K562 (cell line): ENCODE measurements around the gene RNF223. TPM values are rescaled to one million over a fixed set of nuclear protein-coding genes. Genes with fewer than 3 reads are reported as not detected.

Source experiments
- DPF2 ChIP-seq: fragments of 450-650 bp; IDR thresholded peaks from 2 replicates; pipeline ENCODE4 v1.6.1; 2016
- EHMT2 ChIP-seq: fragments of 450-650 bp; IDR thresholded peaks from 2 replicates; pipeline ENCODE4 v1.6.1; 2018; ENCODE audit warnings: antibody characterized with exemption
- FOXP4 ChIP-seq: sonication (generic); formaldehyde crosslinking; IDR thresholded peaks from 2 replicates; pipeline ENCODE4 v1.8.0; 2022; ENCODE audit warnings: mild to moderate bottlenecking, missing genetic modification reagents, borderline replicate concordance
- GABPB2 ChIP-seq: fragments of 250-450 bp; sonication (Bioruptor Pico); conservative IDR thresholded peaks from 2 replicates; pipeline ENCODE4 v1.5.1; 2021; ENCODE audit warnings: mild to moderate bottlenecking
- HNRNPK ChIP-seq: fragments of 200-400 bp; formaldehyde crosslinking; IDR thresholded peaks from one replicate; pipeline ENCODE4 v1.6.1; 2018; ENCODE audit warnings: mild to moderate bottlenecking, low read depth, low read length; ENCODE audit not compliant: poor library complexity, severe bottlenecking
- HNRNPL ChIP-seq: fragments of 200-400 bp; formaldehyde crosslinking; IDR thresholded peaks from 2 replicates; pipeline ENCODE4 v1.6.1; 2017; ENCODE audit warnings: low read depth, mild to moderate bottlenecking, low read length
- MTA2 ChIP-seq: fragments of 450-650 bp; IDR thresholded peaks from 2 replicates; pipeline ENCODE4 v1.6.1; 2016; ENCODE audit warnings: low read depth
- NFIC ChIP-seq: fragments of 450-650 bp; IDR thresholded peaks from 2 replicates; pipeline ENCODE4 v1.6.1; 2017; ENCODE audit warnings: mild to moderate bottlenecking, inconsistent platforms
- NR2F6 ChIP-seq: fragments of 450-650 bp; formaldehyde crosslinking; IDR thresholded peaks from 2 replicates; pipeline ENCODE4 v1.4.0; 2020; ENCODE audit warnings: mild to moderate bottlenecking
- POLR2AphosphoS2 ChIP-seq: IDR thresholded peaks from 2 replicates; pipeline ENCODE4 v1.6.1; 2012; ENCODE audit warnings: low read length, improper control_type of control experiment
- SMAD2 ChIP-seq: fragments of 150-350 bp; IDR thresholded peaks from 2 replicates; pipeline ENCODE4 v1.6.1; 2014; ENCODE audit warnings: low read depth, mild to moderate bottlenecking, low read length
- SREBF1 ChIP-seq: fragments of 150-350 bp; IDR thresholded peaks from 2 replicates; pipeline ENCODE4 v1.6.1; 2014; ENCODE audit warnings: antibody characterized with exemption, low read depth, low read length, borderline replicate concordance
- STAT6 ChIP-seq: sonication (generic); formaldehyde crosslinking; IDR thresholded peaks from 2 replicates; pipeline ENCODE4 v1.8.1; 2023; ENCODE audit warnings: mild to moderate bottlenecking, missing genetic modification reagents
- TEAD4 ChIP-seq, 2 experiments: sonication (generic) in 1 of 2; formaldehyde crosslinking in 1 of 2; IDR thresholded peaks; 2 replicates each; pipeline versions ENCODE4 v1.6.1 to v1.8.0; 2012 to 2022; ENCODE audit warnings: borderline replicate concordance in 1 of 2, inconsistent platforms in 1 of 2, low read length in 1 of 2, mild to moderate bottlenecking in 1 of 2, missing genetic modification reagents in 1 of 2
- ZBTB9 ChIP-seq: fragments of 450-650 bp; formaldehyde crosslinking; IDR thresholded peaks from 2 replicates; pipeline ENCODE4 v1.4.0; 2020; ENCODE audit warnings: mild to moderate bottlenecking, moderate library complexity
- ZC3H11A ChIP-seq: IDR thresholded peaks from 2 replicates; pipeline ENCODE4 v1.6.1; 2012; ENCODE audit warnings: low read depth, low read length, improper control_type of control experiment
- ZNF143 ChIP-seq: sonication (generic); formaldehyde crosslinking; IDR thresholded peaks from 2 replicates; pipeline ENCODE4 v1.9.0; 2022; ENCODE audit warnings: mild to moderate bottlenecking, missing genetic modification reagents
- ZNF165 ChIP-seq: fragments of 250-450 bp; sonication (Bioruptor Pico); IDR thresholded peaks from 2 replicates; pipeline ENCODE4 v1.4.0; 2020; ENCODE audit warnings: borderline replicate concordance
- ZNF583 ChIP-seq: fragments of 250-450 bp; sonication (Bioruptor Pico); IDR thresholded peaks from 2 replicates; pipeline ENCODE4 v1.4.0; 2020
- ZNF740 ChIP-seq, 3 experiments: fragments of 200-800 bp in 1 of 3; sonication (Bioruptor generic) in 1 of 3; sonication (generic) in 1 of 3; formaldehyde crosslinking in 1 of 3; IDR thresholded peaks; 2 replicates each; pipeline versions ENCODE4 v1.6.1 to v1.8.0; 2016 to 2022; ENCODE audit warnings: mild to moderate bottlenecking in 2 of 3, missing compliant biosample characterization in 2 of 3, missing genetic modification characterization in 2 of 3, missing genetic modification reagents in 1 of 3
- polyA plus RNA-seq, 8 experiments: library from polyadenylated mRNA; depleted of rRNA in 4 of 8; stranded (reverse) in 5 of 8; unstranded in 3 of 8; fragments of >200 nt; fragmentation: Nextera tagmentation in 2 of 8; fragmentation: Illumina TruSeq in 1 of 8; extraction: Ambion mirVana in 2 of 8; extraction: Trizol in 1 of 8; gene quantifications; 2 replicates each; pipeline versions ENCODE4 v1.2.1 to v1.2.3, GENCODE V29; 2011 to 2014; ENCODE audit warnings: inconsistent platforms in 1 of 8, missing spikeins in 1 of 8
- total RNA-seq, 7 experiments: library from RNA; depleted of rRNA in 6 of 7; stranded (reverse); fragments of >200 nt in 6 of 7; fragmentation: Illumina TruSeq in 2 of 7; extraction: Trizol in 2 of 7; gene quantifications; 2 replicates each; pipeline versions ENCODE4 v1.2.1 to v1.2.3, GENCODE V29; 2011 to 2021; ENCODE audit warnings: low replicate concordance in 1 of 7

Gene RNF223
- total and polyA plus RNA-seq, 9 of the 15 experiments (the other 6 are each of a cell fraction or from before 2014, with no cell fraction given), result 0.04 to 0.32 TPM; not detected in 7

GRCh38 chr1:1074631-1075147 lies 583 bp upstream of the RNF223 start (continued):
- TF ChIP-seq STAT6 (CRISPR knock-in tag), result no peak
- TF ChIP-seq MTA2, result no peak
- TF ChIP-seq POLR2AphosphoS2, result no peak
- no peak for TF ChIP-seq TEAD4 (IDR thresholded peaks at IDR 0.05; ENCODE audit: low read length)
- peak; percentile 78; the same call in 1 of the 2 replicates for TF ChIP-seq TEAD4 (CRISPR knock-in tag; IDR thresholded peaks at IDR 0.05; ENCODE audit: borderline replicate concordance)
- no peak for TF ChIP-seq ZNF583
- TF ChIP-seq HNRNPK, result no peak
- no peak for TF ChIP-seq EHMT2
- TF ChIP-seq FOXP4, result 0 out of 2 replicates have a peak, but pooled peaks have one; percentile 74
- TF ChIP-seq GABPB2 (CRISPR knock-in tag), result no peak
- no peak for TF ChIP-seq ZNF165 (CRISPR knock-in tag)
- no peak for TF ChIP-seq NR2F6
- no peak for TF ChIP-seq NFIC
- no peak for TF ChIP-seq DPF2
- TF ChIP-seq HNRNPL, result no peak
- no peak for TF ChIP-seq ZC3H11A
- peak; percentile 32; the same call in 1 of the 2 replicates for TF ChIP-seq ZNF740 (CRISPR knock-in tag; IDR thresholded peaks at IDR 0.05)
- no peak for TF ChIP-seq ZNF740 (tag; IDR thresholded peaks at IDR 0.05)
- no peak for TF ChIP-seq ZBTB9 (CRISPR knock-in tag)
- TF ChIP-seq SMAD2, result no peak
- TF ChIP-seq ZNF143, result 0 out of 2 replicates have a peak, but pooled peaks have one; percentile 40
- no peak for TF ChIP-seq SREBF1
